WTC11 (cell line): ENCODE results near the gene HYAL1. TPM values are rescaled to one million over a fixed set of nuclear protein-coding genes. Genes with fewer than 3 reads are reported as not detected.

Experiments
- ATAC-seq: fragments of 200-7000 bp; cut with Tn5 transposase; 2 replicates; pipeline ENCODE4 v1.10.0; 2021; ENCODE audit warnings: mild to moderate bottlenecking, moderate library complexity
- CTCF ChIA-PET: fragments of 300-600 bp; sonication (Branson Sonifier 250); formaldehyde crosslinking; loops from one replicate; lab custom pipeline; 2021; ENCODE audit warnings: antibody characterized with exemption; lab: Charles Lee
- POLR2A ChIA-PET: fragments of 350-600 bp; sonication (Branson Sonifier 250); formaldehyde crosslinking; loops from one replicate; lab custom pipeline; 2021; ENCODE audit warnings: antibody characterized with exemption; lab: Charles Lee
- DNase-seq: peaks from one replicate; pipeline ENCODE4 v3.0.0; 2021; ENCODE audit warnings: low spot score
- H3K27ac Mint-ChIP-seq: 2 replicates; pipeline ENCODE4 v1.8.0; 2021; ENCODE audit warnings: mixed read lengths
- H3K27me3 Mint-ChIP-seq: 2 replicates; pipeline ENCODE4 v1.8.0; 2021; ENCODE audit warnings: low read depth, mild to moderate bottlenecking, moderate library complexity, mixed read lengths
- H3K36me3 Mint-ChIP-seq: 2 replicates; pipeline ENCODE4 v1.8.0; 2021; ENCODE audit warnings: mixed read lengths
- H3K4me1 Mint-ChIP-seq: 2 replicates; pipeline ENCODE4 v1.8.0; 2022; ENCODE audit warnings: mixed read lengths
- H3K4me3 Mint-ChIP-seq: 2 replicates; pipeline ENCODE4 v1.8.0; 2021; ENCODE audit warnings: mild to moderate bottlenecking, moderate library complexity, mixed read lengths
- H3K9me3 Mint-ChIP-seq: 2 replicates; pipeline ENCODE4 v1.8.0; 2021; ENCODE audit warnings: mixed read lengths
- AFF4 ChIP-seq: sonication (generic); formaldehyde crosslinking; IDR thresholded peaks from 2 replicates; pipeline ENCODE4 v1.8.1; 2023; ENCODE audit warnings: mild to moderate bottlenecking, missing genetic modification reagents, borderline replicate concordance
- ETV6 ChIP-seq: sonication (generic); formaldehyde crosslinking; IDR thresholded peaks from 2 replicates; pipeline ENCODE4 v1.8.1; 2022; ENCODE audit warnings: mild to moderate bottlenecking, missing genetic modification reagents
- IRF2 ChIP-seq: sonication (generic); formaldehyde crosslinking; IDR thresholded peaks from 2 replicates; pipeline ENCODE4 v1.8.0; 2022; ENCODE audit warnings: low read depth, missing genetic modification reagents, borderline replicate concordance
- JUN ChIP-seq: sonication (generic); formaldehyde crosslinking; IDR thresholded peaks from 2 replicates; pipeline ENCODE4 v1.8.0; 2023; ENCODE audit warnings: mild to moderate bottlenecking, missing genetic modification reagents
- KAT7 ChIP-seq: sonication (generic); formaldehyde crosslinking; IDR thresholded peaks from 2 replicates; pipeline ENCODE4 v1.8.1; 2023; ENCODE audit warnings: missing genetic modification reagents, mild to moderate bottlenecking, borderline replicate concordance
- NFE2L1 ChIP-seq: sonication (generic); formaldehyde crosslinking; IDR thresholded peaks from 2 replicates; pipeline ENCODE4 v1.8.1; 2023; ENCODE audit warnings: missing genetic modification reagents
- NFYB ChIP-seq: sonication (generic); formaldehyde crosslinking; conservative IDR thresholded peaks from 2 replicates; pipeline ENCODE4 v1.8.0; 2022; ENCODE audit warnings: low read depth, missing genetic modification reagents
- NR1H2 ChIP-seq: sonication (generic); formaldehyde crosslinking; IDR thresholded peaks from 2 replicates; pipeline ENCODE4 v1.9.0; 2021; ENCODE audit warnings: mild to moderate bottlenecking, moderate library complexity, missing genetic modification reagents
- NR2C2 ChIP-seq: sonication (generic); formaldehyde crosslinking; IDR thresholded peaks from 2 replicates; pipeline ENCODE4 v1.8.0; 2022; ENCODE audit warnings: mild to moderate bottlenecking, missing genetic modification reagents
- NR3C1 ChIP-seq: sonication (generic); formaldehyde crosslinking; conservative IDR thresholded peaks from 2 replicates; pipeline ENCODE4 v1.8.1; 2023; ENCODE audit warnings: low read depth, mild to moderate bottlenecking, missing genetic modification reagents
- PREB ChIP-seq: sonication (generic); formaldehyde crosslinking; IDR thresholded peaks from 2 replicates; pipeline ENCODE4 v1.8.1; 2022; ENCODE audit warnings: mild to moderate bottlenecking, missing genetic modification reagents, moderate library complexity, borderline replicate concordance
- SMAD3 ChIP-seq: sonication (generic); formaldehyde crosslinking; IDR thresholded peaks from 2 replicates; pipeline ENCODE4 v1.8.0; 2022; ENCODE audit warnings: missing genetic modification reagents, mild to moderate bottlenecking, borderline replicate concordance
- SP1 ChIP-seq: sonication (generic); formaldehyde crosslinking; conservative IDR thresholded peaks from 2 replicates; pipeline ENCODE4 v1.8.1; 2022; ENCODE audit warnings: missing genetic modification reagents
- ZNF219 ChIP-seq: sonication (generic); formaldehyde crosslinking; IDR thresholded peaks from 2 replicates; pipeline ENCODE4 v1.8.0; 2023; ENCODE audit warnings: missing genetic modification reagents, mild to moderate bottlenecking, borderline replicate concordance
- ZNF281 ChIP-seq: sonication (generic); formaldehyde crosslinking; IDR thresholded peaks from 2 replicates; pipeline ENCODE4 v1.8.0; 2023; ENCODE audit warnings: mild to moderate bottlenecking, missing genetic modification reagents
- ZNF512 ChIP-seq: sonication (generic); formaldehyde crosslinking; IDR thresholded peaks from 2 replicates; pipeline ENCODE4 v1.8.1; 2022; ENCODE audit warnings: missing genetic modification reagents, borderline replicate concordance
- ZSCAN18 ChIP-seq: fragments of 250-450 bp; sonication (Bioruptor Pico); IDR thresholded peaks from 2 replicates; pipeline ENCODE4 v2.1.2; 2022; ENCODE audit warnings: mild to moderate bottlenecking, moderate library complexity
- total RNA-seq: library from RNA; stranded (reverse); gene quantifications from 3 replicates; pipeline ENCODE4 v1.2.3, GENCODE V29; 2021

Gene HYAL1
- total RNA-seq, 1 experiment from 2014 or later, result 3.4 TPM

GRCh38 chr3:50341996-50342650, 38.7 kb upstream of the HYAL1 start:
- CTCF ChIA-PET, result interaction anchor here (1.6 to 1.9 kb wide), 3 partner anchors 14 to 270 kb away, joined by 4 to 10 read pairs (median 6); partner anchors contain the start of genes CISH and TUSC2
- Mint-ChIP-seq H3K4me1 (peaks cover 25% of the 10 kb centered on the region), H3K4me3 (no peak overlapping the region), H3K27me3 (peaks cover 88% of the 10 kb centered on the region), H3K9me3 (no peaks in the 10 kb centered on the region), H3K36me3 (no peaks in the 10 kb centered on the region)
- DNase-seq, result no peak
- POLR2A ChIA-PET, result no interaction called here
- no peak for ATAC-seq
- TF ChIP-seq ETV6 (no peak), SP1 (CRISPR knock-in tag) (no peak), IRF2 (CRISPR knock-in tag) (no peak), NFE2L1 (no peak), JUN (no peak), PREB (no peak), ZNF512 (no peak), SMAD3 (no peak), ZNF219 (CRISPR knock-in tag) (no peak), NR1H2 (CRISPR knock-in tag) (no peak), NFYB (CRISPR knock-in tag) (no peak), ZNF281 (CRISPR knock-in tag) (no peak), NR3C1 (CRISPR knock-in tag) (no peak), AFF4 (CRISPR knock-in tag) (no peak), ZSCAN18 (CRISPR knock-in tag) (no peak), NR2C2 (CRISPR knock-in tag) (no peak), KAT7 (no peak)
- TF ChIP-seq, all 79 proteins: peak for 0
- H3K27ac Mint-ChIP-seq, result no peak overlapping the region
